ENCODE data around the gene C14orf180. TPM values are rescaled to one million over a fixed set of nuclear protein-coding genes. Genes with fewer than 3 reads are reported as not detected.

C14orf180 gene
- total and polyA plus RNA-seq, 12 donors: 13.8 to 139 (median 75.1) TPM

GRCh38 chr14:104534036-104534435, 45.5 kb upstream of the C14orf180 start:
- H3K9me3 ChIP-seq: peaks cover 0 to 12% (median 0%) of the 10 kb centered on the region in 11 donors
- TF ChIP-seq CTCF (IDR thresholded peaks at IDR 0.05): no peak
- no peak for DNase-seq
- peaks cover 0 to 19% (median 0%) of the 10 kb centered on the region in 9 donors for H3K4me1 ChIP-seq
- WGBS, 2 donors: 54 to 67% methylated on average over 3 of the region's 3 CpGs
- ATAC-seq: no peak
- H3K4me3 ChIP-seq: no peak overlapping the region
- H3K27ac ChIP-seq: no peak overlapping the region
- H3K36me3 ChIP-seq: no peaks in the 10 kb centered on the region
- intact Hi-C loops (cut with DNase I): no loop called here
- no peaks in the 10 kb centered on the region for H3K27me3 ChIP-seq

- WGBS, 2 donors: 21 to 22% methylated on average over 8 of the region's 8 CpGs
- H3K4me3 ChIP-seq: no peak overlapping the region
- H3K27ac ChIP-seq: no peak overlapping the region
- no peaks in the 10 kb centered on the region for H3K36me3 ChIP-seq
- H3K4me1 ChIP-seq: peaks cover 0 to 11% (median 0%) of the 10 kb centered on the region in 9 donors
- H3K27me3 ChIP-seq: peaks cover 0 to 11% (median 0%) of the 10 kb centered on the region in 7 donors
- ATAC-seq (peak in 2 of 8 donors; percentile 60 to 64), DNase-seq (no peak)
- no peak for TF ChIP-seq CTCF (IDR thresholded peaks at IDR 0.05)
- intact Hi-C loops (cut with DNase I): no loop called here
- peaks cover 0 to 12% (median 0%) of the 10 kb centered on the region in 11 donors for H3K9me3 ChIP-seq
Measured at GRCh38 chr14:104536942-104537612, 42.5 kb upstream of the C14orf180 start.

DNA sequence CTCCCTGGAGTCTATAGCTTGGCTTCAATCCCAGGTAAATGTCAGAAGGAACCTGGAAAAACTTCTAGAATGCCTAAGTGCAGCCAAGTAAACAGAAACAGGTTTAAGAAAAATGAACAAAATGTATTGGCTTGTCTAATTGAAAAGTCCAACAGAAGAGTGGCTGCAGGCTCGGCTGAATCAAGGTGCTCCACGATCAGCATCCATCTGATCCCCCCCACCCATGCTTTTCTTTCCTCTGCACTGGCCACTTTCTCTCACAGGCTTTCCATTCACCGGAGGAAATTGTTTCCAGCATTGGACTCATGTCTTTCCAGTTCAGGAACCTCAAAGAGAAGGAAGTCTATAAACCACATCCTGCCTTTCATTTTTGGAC, 42.0 kb upstream of the C14orf180 start:
- WGBS, 2 donors: 49 to 63% methylated on average over 3 of the region's 3 CpGs
- no peaks in the 10 kb centered on the region for H3K36me3 ChIP-seq
- H3K27ac ChIP-seq: no peak overlapping the region
- intact Hi-C loops (cut with DNase I): no loop called here
- TF ChIP-seq CTCF (IDR thresholded peaks at IDR 0.05): no peak
- H3K4me1 ChIP-seq: peaks cover 0 to 11% (median 0%) of the 10 kb centered on the region in 9 donors
- no peak overlapping the region for H3K4me3 ChIP-seq
- H3K27me3 ChIP-seq: peaks cover 0 to 17% (median 3%) of the 10 kb centered on the region in 7 donors
- peaks cover 0 to 12% (median 0%) of the 10 kb centered on the region in 11 donors for H3K9me3 ChIP-seq
- ATAC-seq (no peak), DNase-seq (no peak)

GRCh38 chr14:104541905-104542465, 37.6 kb upstream of the C14orf180 start:
- no peak for DNase-seq
- no peak overlapping the region for H3K27ac ChIP-seq
- no peaks in the 10 kb centered on the region for H3K36me3 ChIP-seq
- H3K27me3 ChIP-seq: peaks cover 0 to 55% (median 35%) of the 10 kb centered on the region in 7 donors
- no peaks in the 10 kb centered on the region for H3K9me3 ChIP-seq
- H3K4me3 ChIP-seq: no peak overlapping the region
- no peak for TF ChIP-seq CTCF (IDR thresholded peaks at IDR 0.05)
- no peak for ATAC-seq
- peaks cover 0 to 21% (median 4%) of the 10 kb centered on the region in 9 donors for H3K4me1 ChIP-seq
- WGBS, 2 donors: 67 to 72% methylated on average over 11 of the region's 11 CpGs
- intact Hi-C loops (cut with DNase I): no loop called here

All from heart right ventricle (tissue), 16 donors.